Testis (tissue), 3 donors: ENCODE data around the gene SESTD1. TPM values are rescaled to one million over a fixed set of nuclear protein-coding genes. Genes with fewer than 3 reads are reported as not detected.

ENCODE experiments used
- DNase-seq: peaks from one replicate; pipeline ENCODE4 v3.0.0-alpha.2; 2019
- H3K27ac ChIP-seq, 2 donors: fragments of 200-600 bp; sonication (generic); one replicate each; pipeline ENCODE4 v1.5.1; 2019
- H3K27me3 ChIP-seq: fragments of 200-600 bp; sonication (generic); one replicate; pipeline ENCODE4 v1.5.1; 2019
- H3K36me3 ChIP-seq: fragments of 200-600 bp; sonication (generic); one replicate; pipeline ENCODE4 v1.5.1; 2017; ENCODE audit warnings: low read depth; ENCODE audit errors: missing control alignments
- H3K4me1 ChIP-seq: fragments of 200-600 bp; sonication (generic); one replicate; pipeline ENCODE4 v1.5.1; 2019
- H3K4me3 ChIP-seq, 2 donors: fragments of 200-600 bp; sonication (generic); one replicate each; pipeline ENCODE4 v1.5.1; 2017 to 2019
- H3K9me3 ChIP-seq: fragments of 200-600 bp; sonication (generic); one replicate; pipeline ENCODE4 v1.5.1; 2017
- POLR2A ChIP-seq: fragments of 450-650 bp; IDR thresholded peaks from one replicate; pipeline ENCODE4 v1.6.1; 2017; ENCODE audit warnings: antibody characterized with exemption, mild to moderate bottlenecking, moderate library complexity
- WGBS, 2 donors: methylation state at CpG; one replicate each; pipeline ENCODE4 v1.1.5; 2018; 5-methylcytosine and 5-hydroxymethylcytosine counted together
- intact Hi-C: fragments of 100-400 bp; cut with DNase I; formaldehyde crosslinking; loops from one replicate; pipeline ENCODE4 v1.15.1; 2023; ENCODE audit warnings: low total_unique reads
- polyA plus RNA-seq: library from polyadenylated mRNA; stranded (reverse); fragments of 350-450 nt; fragmentation: Illumina TruSeq; extraction: RNeasy Lipid Tissue Mini Kit (QIAGEN cat#74804); gene quantifications from one replicate; pipeline ENCODE4 v1.2.3, GENCODE V29; 2014; ENCODE audit warnings: low read depth, low replicate concordance; ENCODE audit not compliant: insufficient read depth
- total RNA-seq, 2 donors: library from RNA; depleted of rRNA; stranded (reverse); fragments of >200 nt; gene quantifications; one replicate each; pipeline ENCODE4 v1.2.3, GENCODE V29; 2016
- TF ChIP-seq, protein P1 (sequence below), 3 experiments: fragments of 450-650 bp in 2 of 3; fragments of 200-600 bp in 1 of 3; sonication (generic) in 1 of 3; IDR thresholded peaks; one replicate each; pipeline ENCODE4 v1.5.1; 2016 to 2019; ENCODE audit warnings: antibody characterized with exemption in 3 of 3, mild to moderate bottlenecking in 2 of 3, moderate library complexity in 1 of 3

The SESTD1 gene
- total and polyA plus RNA-seq, 3 donors from 2014 or later, result 50.0 to 94.5 (median 56.1) TPM

DNA sequence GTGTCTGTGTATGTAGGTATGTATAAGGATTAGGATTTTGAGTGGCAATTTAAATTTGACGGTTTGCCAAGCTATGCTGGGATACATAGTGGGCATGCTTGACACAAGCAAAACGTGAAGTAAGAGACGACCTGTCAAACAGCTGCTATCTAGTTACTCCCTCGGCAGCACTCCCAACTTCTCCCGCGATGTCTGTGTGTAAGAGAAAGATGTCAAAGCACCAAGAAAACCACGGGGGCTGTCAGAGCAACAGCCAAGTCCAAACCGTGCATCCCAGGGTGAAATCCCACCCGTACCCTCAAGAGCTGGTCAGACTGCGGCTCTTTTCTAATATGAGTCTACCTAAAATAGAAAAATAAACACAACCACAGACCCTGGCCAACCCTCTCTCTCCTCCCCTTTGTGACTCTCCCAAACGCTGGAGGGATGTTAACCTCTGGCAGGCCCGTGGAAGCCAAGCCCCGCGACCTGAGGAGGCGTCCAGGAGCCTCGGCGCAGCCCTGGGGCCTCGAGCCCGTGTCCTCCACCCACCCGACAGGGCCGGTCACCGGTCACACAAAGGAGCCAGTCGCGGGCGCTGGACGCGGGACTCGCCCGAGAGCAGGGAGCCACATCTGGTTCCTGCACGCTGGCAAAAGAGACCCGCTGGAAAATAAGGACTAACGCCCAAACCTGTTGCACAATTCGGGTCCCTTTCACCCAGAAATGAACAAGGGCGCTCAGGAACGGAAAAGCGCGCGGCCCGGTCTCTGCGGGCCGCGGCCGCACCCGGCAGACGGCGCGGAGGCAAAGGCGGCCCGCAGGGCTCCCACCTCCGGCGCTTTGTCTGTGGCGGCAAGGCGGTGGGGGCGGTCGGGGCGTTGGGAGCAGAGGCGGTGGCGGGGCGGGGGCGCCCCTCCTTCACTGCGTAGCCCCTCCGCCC lies 925 bp downstream of the SESTD1 start:
- 1 to 3% methylated on average over 19 to 56 of the region's 62 CpGs for WGBS, 2 donors
- peaks cover 14% of the 10 kb centered on the region for H3K4me1 ChIP-seq
- H3K36me3 ChIP-seq, result no peaks in the 10 kb centered on the region
- H3K4me3 ChIP-seq, result peak overlapping the region; percentile 88 to 90
- intact Hi-C loops, result no loop called here
- H3K27me3 ChIP-seq, result no peaks in the 10 kb centered on the region
- TF ChIP-seq, protein P1, sequence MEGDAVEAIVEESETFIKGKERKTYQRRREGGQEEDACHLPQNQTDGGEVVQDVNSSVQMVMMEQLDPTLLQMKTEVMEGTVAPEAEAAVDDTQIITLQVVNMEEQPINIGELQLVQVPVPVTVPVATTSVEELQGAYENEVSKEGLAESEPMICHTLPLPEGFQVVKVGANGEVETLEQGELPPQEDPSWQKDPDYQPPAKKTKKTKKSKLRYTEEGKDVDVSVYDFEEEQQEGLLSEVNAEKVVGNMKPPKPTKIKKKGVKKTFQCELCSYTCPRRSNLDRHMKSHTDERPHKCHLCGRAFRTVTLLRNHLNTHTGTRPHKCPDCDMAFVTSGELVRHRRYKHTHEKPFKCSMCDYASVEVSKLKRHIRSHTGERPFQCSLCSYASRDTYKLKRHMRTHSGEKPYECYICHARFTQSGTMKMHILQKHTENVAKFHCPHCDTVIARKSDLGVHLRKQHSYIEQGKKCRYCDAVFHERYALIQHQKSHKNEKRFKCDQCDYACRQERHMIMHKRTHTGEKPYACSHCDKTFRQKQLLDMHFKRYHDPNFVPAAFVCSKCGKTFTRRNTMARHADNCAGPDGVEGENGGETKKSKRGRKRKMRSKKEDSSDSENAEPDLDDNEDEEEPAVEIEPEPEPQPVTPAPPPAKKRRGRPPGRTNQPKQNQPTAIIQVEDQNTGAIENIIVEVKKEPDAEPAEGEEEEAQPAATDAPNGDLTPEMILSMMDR (IDR thresholded peaks at IDR 0.05), result no peak
- TF ChIP-seq POLR2A, result no peak
- peak; percentile 83 for DNase-seq
- peak overlapping the region; percentile 92 to 93 for H3K27ac ChIP-seq
- no peaks in the 10 kb centered on the region for H3K9me3 ChIP-seq

GRCh38 chr2:179263015-179263414 lies 1.6 kb downstream of the SESTD1 start:
- H3K4me3 ChIP-seq, result peak overlapping the region in 1 of 2 donors; percentile 90
- H3K27ac ChIP-seq, result peak overlapping the region; percentile 92 to 93
- no peaks in the 10 kb centered on the region for H3K36me3 ChIP-seq
- no peaks in the 10 kb centered on the region for H3K9me3 ChIP-seq
- intact Hi-C loops, result no loop called here
- WGBS, 2 donors, result 30 to 38% methylated on average over 4 of the region's 4 CpGs
- TF ChIP-seq, protein P1 (IDR thresholded peaks at IDR 0.05), result no peak
- no peak for TF ChIP-seq POLR2A
- H3K4me1 ChIP-seq, result peaks cover 19% of the 10 kb centered on the region
- no peaks in the 10 kb centered on the region for H3K27me3 ChIP-seq
- no peak for DNase-seq

DNA sequence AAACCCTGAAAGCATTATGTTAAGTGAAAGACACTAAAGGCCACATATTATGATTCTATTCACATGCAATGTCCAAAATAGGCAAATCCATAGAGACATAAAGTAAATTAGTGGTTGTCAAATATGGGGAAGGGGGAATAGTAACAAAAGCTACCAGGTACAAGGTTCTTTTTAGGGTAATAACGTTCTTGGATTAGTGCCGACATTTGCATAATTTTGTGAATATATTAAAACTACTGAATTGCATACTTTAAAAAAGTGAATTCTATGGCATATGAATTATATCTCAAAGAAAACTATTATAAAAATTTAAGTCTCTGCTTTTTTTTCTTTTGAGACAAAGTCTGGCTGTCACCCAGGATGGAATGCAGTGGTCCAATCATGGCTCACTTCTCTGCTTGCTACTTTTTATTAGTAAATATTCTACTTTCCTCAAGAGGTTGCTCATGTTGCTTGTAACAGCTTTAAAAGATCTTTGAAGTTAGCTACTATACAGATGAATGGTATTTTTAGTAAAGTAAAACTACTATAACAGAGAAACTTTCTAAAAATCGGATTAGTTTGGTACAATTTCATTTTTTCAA lies 2.5 kb downstream of the SESTD1 start:
- TF ChIP-seq, protein P1 (IDR thresholded peaks at IDR 0.05), result no peak
- TF ChIP-seq POLR2A, result no peak
- Histone ChIP-seq H3K27ac (no peak overlapping the region), H3K4me1 (peaks cover 21% of the 10 kb centered on the region), H3K9me3 (no peaks in the 10 kb centered on the region), H3K36me3 (no peaks in the 10 kb centered on the region), H3K4me3 (no peak overlapping the region), H3K27me3 (no peaks in the 10 kb centered on the region)
- no peak for DNase-seq
- intact Hi-C loops, result no loop called here
- WGBS, 2 donors, result 68% methylated on average over 3 of the region's 3 CpGs

DNA sequence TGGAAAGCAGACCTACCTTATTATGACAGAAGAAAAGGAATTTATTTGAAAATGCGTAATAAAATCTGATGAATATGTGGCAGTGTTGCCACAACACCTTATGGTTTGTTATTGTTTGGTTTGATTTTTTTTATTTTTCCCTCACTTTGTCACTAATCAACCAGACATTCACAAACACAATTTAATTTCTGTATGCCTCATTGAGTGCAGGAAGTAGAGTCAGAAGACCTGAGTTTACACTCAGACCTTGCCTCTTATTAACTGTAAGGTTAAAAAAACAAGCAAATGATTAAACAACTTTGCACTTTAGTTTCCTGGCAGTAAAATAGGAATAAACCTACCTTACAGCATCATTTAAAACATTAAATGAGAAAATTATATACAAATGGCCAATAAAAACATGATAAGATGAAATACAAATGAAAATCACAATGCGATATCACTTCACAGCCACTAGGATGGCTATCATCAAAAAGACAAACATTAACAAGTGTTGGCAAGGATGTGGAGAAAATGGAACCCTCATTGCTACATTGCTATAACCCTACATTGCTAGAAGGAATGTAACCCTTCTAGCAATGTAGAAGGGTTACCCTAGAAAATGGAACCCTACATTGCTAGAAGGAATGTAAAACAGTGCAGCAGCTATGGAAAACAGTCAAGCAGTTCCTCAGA lies 3.3 kb downstream of the SESTD1 start:
- Histone ChIP-seq H3K27me3 (no peaks in the 10 kb centered on the region), H3K4me3 (no peak overlapping the region), H3K36me3 (no peaks in the 10 kb centered on the region), H3K9me3 (no peaks in the 10 kb centered on the region), H3K27ac (no peak overlapping the region), H3K4me1 (peaks cover 21% of the 10 kb centered on the region)
- TF ChIP-seq, protein P1 (IDR thresholded peaks at IDR 0.05), result peak in 1 of 3 experiments; percentile 20
- no peak for TF ChIP-seq POLR2A
- 45 to 83% methylated on average over 2 of the region's 2 CpGs for WGBS, 2 donors
- no peak for DNase-seq
- intact Hi-C loops, result no loop called here
